HG02973 (cell line): ENCODE data around the gene KRTAP5-8.
"Not testable (repeated sequence)": the region's sequence is repeated elsewhere in the genome, so short reads cannot be mapped to it uniquely, and the experiment has no call there.

ENCODE experiments used
- ATAC-seq: cut with Tn5 transposase; IDR thresholded peaks from one replicate; pipeline ENCODE4 v1.9.1; 2021; ENCODE audit warnings: moderate library complexity; ENCODE audit not compliant: unreplicated experiment

The KRTAP5-8 gene

GRCh38 chr11:71537977-71538665 is at the start of gene KRTAP5-8:
TSS of gene KRTAP5-8 (plus strand) at chr11:71538025. CDS start at chr11:71538056, 31 bp downstream.
- not testable (repeated sequence) for ATAC-seq

GRCh38 chr11:71488681-71489270 is 49.0 kb upstream of the KRTAP5-8 start:
- ATAC-seq: no peak

- no peak for ATAC-seq
Measured at GRCh38 chr11:71489311-71490043, 48.3 kb upstream of the KRTAP5-8 start.

- ATAC-seq: no peak
Measured at GRCh38 chr11:71490044-71490730, 47.6 kb upstream of the KRTAP5-8 start.

GRCh38 chr11:71490731-71491390 is 47.0 kb upstream of the KRTAP5-8 start:
- no peak for ATAC-seq

- ATAC-seq: no peak
Measured at GRCh38 chr11:71491531-71491930, 46.3 kb upstream of the KRTAP5-8 start.

GRCh38 chr11:71491940-71492339 is 45.9 kb upstream of the KRTAP5-8 start:
- ATAC-seq: no peak

GRCh38 chr11:71495286-71496230 is 42.3 kb upstream of the KRTAP5-8 start:
- ATAC-seq: no peak

GRCh38 chr11:71496421-71496820 is 41.4 kb upstream of the KRTAP5-8 start:
- ATAC-seq: no peak

GRCh38 chr11:71498091-71498490 is 39.7 kb upstream of the KRTAP5-8 start:
- ATAC-seq: no peak

GRCh38 chr11:71499125-71499524 is 38.7 kb upstream of the KRTAP5-8 start:
- ATAC-seq: no peak

GRCh38 chr11:71499546-71499945 is 38.3 kb upstream of the KRTAP5-8 start:
- no peak for ATAC-seq

- no peak for ATAC-seq
Measured at GRCh38 chr11:71500601-71501021, 37.2 kb upstream of the KRTAP5-8 start.

GRCh38 chr11:71501071-71501985 is 36.5 kb upstream of the KRTAP5-8 start:
- no peak for ATAC-seq

GRCh38 chr11:71502026-71502425 is 35.8 kb upstream of the KRTAP5-8 start:
- no peak for ATAC-seq

GRCh38 chr11:71502871-71503435 is 34.9 kb upstream of the KRTAP5-8 start:
- no peak for ATAC-seq

- ATAC-seq: no peak
Measured at GRCh38 chr11:71504531-71504930, 33.3 kb upstream of the KRTAP5-8 start.

GRCh38 chr11:71505001-71505400 is 32.8 kb upstream of the KRTAP5-8 start:
- no peak for ATAC-seq
